Smooth muscle cell (in vitro differentiated cells): Measurements from ENCODE around the gene ZMPSTE24. TPM values are rescaled to one million over a fixed set of nuclear protein-coding genes. Genes with fewer than 3 reads are reported as not detected.
A peak's percentile ranks its signal among the peaks of the same experiment; 100 is the strongest.
"Not testable (repeated sequence)": the region's sequence is repeated elsewhere in the genome, so short reads cannot be mapped to it uniquely, and the experiment has no call there.

Experiments used
- DNase-seq: peaks from one replicate; lab custom pipeline; 2025; ENCODE audit not compliant: unreplicated experiment; lab: John Stamatoyannopoulos, UW
- H2AFZ ChIP-seq: fragments of 200-600 bp; sonication (generic); 2 replicates; pipeline ENCODE4 v1.6.0; 2016; ENCODE audit warnings: antibody characterized with exemption, low read depth, mild to moderate bottlenecking
- H3F3A ChIP-seq: fragments of 200-600 bp; sonication (generic); 2 replicates; pipeline ENCODE4 v1.6.0; 2017; ENCODE audit warnings: antibody characterized with exemption, low read depth
- H3K27ac ChIP-seq: fragments of 200-600 bp; sonication (generic); 2 replicates; pipeline ENCODE4 v1.5.1; 2016; ENCODE audit warnings: low read depth, mild to moderate bottlenecking
- H3K27me3 ChIP-seq: fragments of 200-600 bp; sonication (generic); 2 replicates; pipeline ENCODE4 v1.6.1; 2016; ENCODE audit warnings: low read depth, mild to moderate bottlenecking
- H3K36me3 ChIP-seq: fragments of 200-600 bp; sonication (generic); 2 replicates; pipeline ENCODE4 v1.5.1; 2016; ENCODE audit warnings: low read depth
- H3K4me1 ChIP-seq: fragments of 200-600 bp; sonication (generic); 2 replicates; pipeline ENCODE4 v1.5.1; 2016; ENCODE audit warnings: low read depth
- H3K4me2 ChIP-seq: fragments of 200-600 bp; sonication (generic); 2 replicates; pipeline ENCODE4 v1.6.0; 2016; ENCODE audit warnings: mild to moderate bottlenecking
- H3K4me3 ChIP-seq: fragments of 200-600 bp; sonication (generic); 2 replicates; pipeline ENCODE4 v1.5.1; 2016; ENCODE audit warnings: mild to moderate bottlenecking
- H3K79me2 ChIP-seq: fragments of 200-600 bp; sonication (generic); 2 replicates; pipeline ENCODE4 v1.6.0; 2016; ENCODE audit warnings: low read depth, mild to moderate bottlenecking
- H3K9ac ChIP-seq: fragments of 200-600 bp; sonication (generic); 2 replicates; pipeline ENCODE4 v1.6.0; 2016; ENCODE audit warnings: low read depth
- H3K9me3 ChIP-seq: fragments of 200-600 bp; sonication (generic); replicated peaks from 2 replicates; pipeline ENCODE4 v1.5.1; 2016; ENCODE audit warnings: low read depth
- H4K20me1 ChIP-seq: fragments of 200-600 bp; sonication (generic); 2 replicates; pipeline ENCODE4 v1.6.0; 2016; ENCODE audit warnings: low read depth
- CTCF ChIP-seq: fragments of 200-600 bp; sonication (generic); IDR thresholded peaks from 2 replicates; pipeline ENCODE4 v1.5.1; 2017; ENCODE audit warnings: borderline replicate concordance, mild to moderate bottlenecking, antibody characterized with exemption; ENCODE audit not compliant: insufficient read depth, poor library complexity, severe bottlenecking
- WGBS: methylation state at CpG from one replicate; pipeline ENCODE4 v1.1.7; 2016; ENCODE audit warnings: low lambda C conversion rate; 5-methylcytosine and 5-hydroxymethylcytosine counted together
- polyA plus RNA-seq: library from polyadenylated mRNA; unstranded; fragments of >200 nt; fragmentation: Nextera tagmentation; extraction: Ambion mirVana; gene quantifications from 2 replicates; pipeline ENCODE4 v1.2.1, GENCODE V29; 2016
- total RNA-seq: library from RNA; depleted of rRNA; stranded (reverse); fragments of >200 nt; gene quantifications from 2 replicates; pipeline ENCODE4 v1.2.3, GENCODE V29; 2014

ZMPSTE24 gene
- total and polyA plus RNA-seq, 2 experiments from 2014 or later: 28.8 to 48.9 TPM

GRCh38 chr1:40338745-40339419, 80.8 kb downstream of the ZMPSTE24 start:
- Histone ChIP-seq H3K9me3 (no peaks in the 10 kb centered on the region), H3F3A (no peaks in the 10 kb centered on the region), H3K9ac (no peak overlapping the region), H3K27me3 (peaks cover 4% of the 10 kb centered on the region), H3K4me3 (no peak overlapping the region), H3K27ac (no peak overlapping the region), H3K4me1 (no peaks in the 10 kb centered on the region), H4K20me1 (no peaks in the 10 kb centered on the region), H3K36me3 (no peaks in the 10 kb centered on the region), H3K79me2 (no peaks in the 10 kb centered on the region), H3K4me2 (peak overlapping the region; percentile 15), H2AFZ (no peak overlapping the region)
- DNase-seq: peak; percentile 31
- TF ChIP-seq CTCF: peak; percentile 99
- 40% methylated on average over 21 of the region's 21 CpGs for WGBS

DNA sequence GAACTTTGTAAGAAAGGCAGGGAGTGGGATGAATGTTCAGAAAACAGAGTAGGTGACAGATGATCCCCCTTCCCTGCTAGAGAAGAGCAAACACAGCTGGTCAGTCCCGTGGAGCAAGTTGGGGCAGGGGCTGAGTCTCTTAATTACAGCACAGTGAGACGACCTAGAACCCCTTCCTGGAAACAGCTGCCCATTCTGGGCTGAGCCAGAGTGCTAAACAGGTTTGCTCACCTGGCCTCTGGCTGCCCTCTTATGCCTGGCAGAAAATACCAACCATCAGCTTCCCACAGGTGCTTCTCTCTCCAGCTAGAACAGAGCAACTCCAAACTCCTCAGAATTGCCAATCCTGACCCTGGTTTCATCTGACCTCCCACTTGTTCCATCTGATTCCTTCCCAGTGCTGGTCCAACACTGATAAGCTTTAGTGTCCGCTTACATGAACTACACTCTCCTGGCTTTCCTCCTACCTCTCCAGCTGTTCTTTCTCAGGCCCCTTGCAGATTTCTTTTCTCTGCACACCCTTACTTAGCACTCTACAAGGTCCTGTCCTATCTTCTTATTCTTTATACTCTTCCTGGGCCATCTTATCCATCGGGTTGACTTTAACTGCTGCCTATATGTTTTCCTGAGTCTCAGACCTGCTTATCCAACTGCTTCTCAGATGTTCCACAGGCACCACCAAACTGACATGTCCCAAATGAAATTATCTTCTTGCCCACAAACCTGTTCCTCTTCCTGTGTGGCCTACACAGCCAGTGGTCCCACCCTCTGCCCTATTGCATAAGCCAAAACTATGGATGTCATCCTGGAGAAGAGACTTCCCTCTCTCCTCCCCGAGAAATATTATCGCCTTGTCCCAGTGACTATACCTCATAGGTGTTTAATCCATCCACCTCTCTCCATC, 81.6 kb downstream of the ZMPSTE24 start:
- no peaks in the 10 kb centered on the region for H3K9me3 ChIP-seq

GRCh38 chr1:40341491-40342380, 83.7 kb downstream of the ZMPSTE24 start:
- no peaks in the 10 kb centered on the region for H3F3A ChIP-seq
- H4K20me1 ChIP-seq: no peaks in the 10 kb centered on the region
- no peak overlapping the region for H3K4me2 ChIP-seq
- no peak overlapping the region for H3K27ac ChIP-seq
- H3K79me2 ChIP-seq: no peaks in the 10 kb centered on the region
- TF ChIP-seq CTCF: no peak
- no peak overlapping the region for H3K9ac ChIP-seq
- no peak overlapping the region for H2AFZ ChIP-seq
- no peak for DNase-seq
- H3K36me3 ChIP-seq: no peaks in the 10 kb centered on the region
- no peaks in the 10 kb centered on the region for H3K9me3 ChIP-seq
- H3K4me1 ChIP-seq: no peaks in the 10 kb centered on the region
- H3K4me3 ChIP-seq: no peak overlapping the region
- WGBS: 79% methylated on average over 6 of the region's 6 CpGs
- peaks cover 4% of the 10 kb centered on the region for H3K27me3 ChIP-seq

More for the DNA sequence above, 81.6 kb downstream of the ZMPSTE24 start:
- WGBS: 75% methylated on average over 6 of the region's 6 CpGs
- DNase-seq: no peak
- TF ChIP-seq CTCF: no peak
- no peaks in the 10 kb centered on the region for H4K20me1 ChIP-seq
- H3K9ac ChIP-seq: no peak overlapping the region
- H3K36me3 ChIP-seq: no peaks in the 10 kb centered on the region
- no peak overlapping the region for H3K4me2 ChIP-seq
- H3F3A ChIP-seq: no peaks in the 10 kb centered on the region
- H3K27ac ChIP-seq: no peak overlapping the region
- H2AFZ ChIP-seq: no peak overlapping the region
- H3K79me2 ChIP-seq: no peaks in the 10 kb centered on the region
- H3K4me3 ChIP-seq: no peak overlapping the region
- no peaks in the 10 kb centered on the region for H3K4me1 ChIP-seq
- H3K27me3 ChIP-seq: peaks cover 4% of the 10 kb centered on the region

DNA sequence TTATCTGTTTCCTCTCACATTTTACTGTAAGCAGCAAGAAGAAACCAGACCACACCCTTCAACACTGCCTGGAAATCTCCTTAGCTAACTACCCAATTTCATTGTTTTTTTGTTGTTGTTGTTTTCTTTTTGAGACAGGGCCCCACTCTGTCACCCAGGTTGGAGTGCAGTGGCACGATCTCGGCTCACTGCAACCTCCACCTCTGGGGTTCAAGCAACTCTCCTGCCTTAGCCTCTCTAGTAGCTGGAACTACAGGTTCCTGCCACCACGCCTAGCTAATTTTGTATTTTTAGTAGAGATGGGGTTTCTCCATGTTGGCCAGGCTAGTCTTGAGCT, 84.3 kb downstream of the ZMPSTE24 start:
- not testable (repeated sequence) for H3K36me3 ChIP-seq, DNase-seq, H3K4me2 ChIP-seq, H3K79me2 ChIP-seq, H3K9me3 ChIP-seq, H3K4me1 ChIP-seq, H3F3A ChIP-seq, H3K27me3 ChIP-seq, H2AFZ ChIP-seq, H3K9ac ChIP-seq, H3K4me3 ChIP-seq, H3K27ac ChIP-seq, H4K20me1 ChIP-seq
- WGBS: 97% methylated on average over 3 of the region's 3 CpGs
